Effector CD8-positive, alpha-beta T cell (primary cell): Measurements from ENCODE around the gene IGF2BP2.
"Not testable (repeated sequence)": the region's sequence is repeated elsewhere in the genome, so short reads cannot be mapped to it uniquely, and the experiment has no call there.

ENCODE experiments used
- DNase-seq: peaks from one replicate; lab custom pipeline; 2025; lab: John Stamatoyannopoulos, UW
- total RNA-seq, 4 experiments: gene quantifications; one replicate each; lab custom pipeline; 2026; lab: John Stamatoyannopoulos, UW

Gene IGF2BP2
- total RNA-seq = 0 to 1.6 (median 0.18) reads per million in 4 experiments

DNA sequence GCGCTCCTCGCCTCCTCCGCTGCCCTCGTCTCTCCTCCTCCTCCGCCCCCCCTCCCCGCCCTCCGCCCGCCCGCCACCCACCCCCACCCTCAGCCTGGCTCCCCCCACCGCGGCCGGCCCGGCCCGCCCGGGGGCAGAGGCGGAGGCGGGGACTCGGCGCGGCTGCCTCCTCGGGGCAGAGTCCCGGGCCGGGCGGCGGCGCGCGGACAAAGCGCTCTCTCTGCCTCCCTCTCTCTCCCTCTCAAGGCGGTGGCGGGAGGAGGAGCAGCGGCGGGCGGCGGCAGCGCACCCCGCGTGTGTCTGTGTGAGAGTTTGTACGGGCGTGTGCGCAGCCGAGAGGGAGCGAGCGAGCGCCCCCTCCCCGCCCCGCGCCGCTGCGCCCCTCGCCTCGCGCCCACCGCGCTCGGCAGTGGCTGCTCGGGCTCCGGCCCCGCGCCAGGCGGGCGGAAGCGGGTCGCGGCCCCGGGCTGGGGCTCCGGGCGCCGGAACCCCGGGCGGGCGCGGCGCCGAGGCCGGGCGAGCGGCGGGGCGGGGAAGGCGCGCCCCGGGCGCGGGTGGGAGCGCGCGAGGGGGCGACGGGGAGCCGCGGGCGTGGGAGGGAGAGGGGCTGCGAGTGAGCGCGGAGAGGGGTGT lies at the start of gene IGF2BP2:
Gene IGF2BP2 (minus strand): TSS at position 37 of the 633 bp plus-strand sequence. CDS start 82 bp downstream, outside the sequence.
- DNase-seq = no peak

DNA sequence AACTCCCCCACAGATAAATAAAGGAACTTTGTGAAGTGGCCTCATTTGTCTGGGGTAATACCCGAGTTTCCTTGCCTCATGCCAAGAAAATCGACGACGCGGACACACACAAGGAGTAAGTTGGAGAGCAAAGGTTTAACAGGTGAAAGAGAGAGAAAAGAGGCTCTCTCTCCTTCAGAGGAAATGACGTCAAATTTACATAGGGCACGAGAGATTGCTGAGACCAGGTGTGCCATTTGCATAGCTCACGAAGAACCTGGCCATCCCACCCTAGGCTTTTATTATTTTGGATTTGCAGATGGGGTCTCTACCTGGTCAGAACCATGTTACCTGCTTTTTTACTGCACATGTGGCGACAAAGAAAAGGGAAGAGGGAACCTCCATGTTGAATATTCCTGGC lies 49.3 kb upstream of the IGF2BP2 start:
- DNase-seq = no peak

DNA sequence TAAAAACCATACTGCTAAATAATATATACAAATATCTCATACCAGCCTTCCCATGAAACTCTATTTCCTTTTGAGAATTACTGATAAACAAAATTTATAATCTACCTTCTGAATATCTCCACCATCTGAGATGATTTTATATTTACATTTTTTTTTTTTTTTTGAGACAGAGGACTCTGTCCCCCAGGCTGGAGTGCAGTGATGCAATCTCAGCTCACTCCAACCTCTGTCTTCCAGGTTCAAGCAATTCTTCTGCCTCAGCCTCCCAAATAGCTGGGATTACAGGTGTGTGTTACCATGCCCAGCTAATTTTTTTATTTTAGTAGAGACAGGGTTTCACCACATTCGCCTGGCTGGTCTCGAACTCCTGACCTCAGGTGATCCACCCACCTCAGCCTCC lies 42.8 kb upstream of the IGF2BP2 start:
- no peak for DNase-seq

DNA sequence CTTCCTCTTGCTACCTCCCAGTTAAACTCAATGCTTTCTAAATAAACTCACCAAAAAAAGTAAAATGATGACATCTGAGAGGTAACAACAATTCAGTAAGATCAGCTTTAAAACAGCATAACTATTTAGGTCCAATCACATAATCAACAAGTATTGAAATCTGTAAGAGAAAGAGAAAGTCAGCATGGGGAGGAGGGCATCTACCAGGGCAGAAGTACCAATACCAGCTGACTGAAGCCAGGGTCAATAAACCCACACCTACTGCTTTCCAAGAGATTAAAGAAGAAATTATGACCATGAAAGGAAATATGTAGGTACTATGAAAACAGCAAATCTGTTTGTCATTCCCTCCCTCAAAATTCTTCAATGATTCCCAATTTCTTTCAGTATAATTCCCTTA lies 42.2 kb upstream of the IGF2BP2 start:
- DNase-seq = no peak

DNA sequence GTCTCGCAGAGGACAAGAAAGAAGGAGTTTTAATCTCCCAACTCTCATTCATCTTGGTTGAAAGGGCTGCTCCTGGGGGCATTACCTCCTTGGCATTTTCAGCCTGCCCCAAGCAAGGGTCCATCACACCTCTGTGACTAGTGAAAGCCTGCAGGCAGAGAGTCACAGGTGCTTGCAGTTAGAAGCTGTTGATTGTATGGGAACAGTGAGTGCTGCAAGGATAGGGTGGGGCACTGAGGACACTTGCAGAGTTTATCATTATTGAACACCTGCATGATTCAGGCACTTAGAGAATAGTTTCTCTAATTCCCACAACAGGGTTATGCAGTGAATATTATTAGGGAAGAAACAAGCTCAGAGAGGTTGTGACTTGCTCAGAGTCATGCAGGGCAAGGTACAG lies 41.7 kb upstream of the IGF2BP2 start:
- no peak for DNase-seq

DNA sequence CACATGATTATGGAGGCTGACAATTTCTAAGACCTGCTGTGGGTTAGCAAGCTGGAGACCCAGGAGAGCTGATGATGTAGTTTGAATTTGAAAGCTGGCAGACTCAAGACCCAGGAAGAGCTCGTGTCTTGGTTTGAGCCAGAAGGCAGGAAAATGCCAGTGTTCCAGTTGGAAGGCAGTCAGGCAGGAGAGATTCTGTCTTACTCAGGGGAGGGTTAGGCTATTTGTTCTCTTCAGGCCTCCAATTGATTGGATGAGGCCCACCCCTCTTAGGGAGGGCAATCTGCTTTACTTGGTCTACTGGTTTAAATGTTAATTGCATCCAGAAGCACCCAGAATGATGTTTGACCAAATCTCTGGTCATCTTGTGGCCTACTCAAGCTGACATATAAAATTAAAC lies 40.4 kb upstream of the IGF2BP2 start:
- DNase-seq = no peak

DNA sequence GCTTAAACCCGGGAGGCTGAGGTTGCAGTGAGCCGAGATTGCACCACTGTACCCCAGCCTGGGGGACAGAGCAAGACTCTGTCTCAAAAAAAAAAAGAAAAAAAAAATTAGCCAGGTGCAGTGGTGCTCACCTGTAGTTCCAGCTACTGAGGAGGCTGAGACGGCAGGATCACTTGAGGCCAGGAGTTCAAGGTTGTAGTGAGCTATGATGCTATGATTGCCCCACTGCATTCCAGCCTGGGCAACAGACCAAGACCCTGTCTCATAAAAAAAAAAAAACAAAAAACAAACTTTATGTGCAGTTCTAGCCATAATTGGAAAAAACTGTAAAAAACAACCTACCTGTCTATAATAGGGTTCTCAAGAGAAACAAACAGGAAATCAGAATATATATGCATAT lies 39.9 kb upstream of the IGF2BP2 start:
- no peak for DNase-seq

DNA sequence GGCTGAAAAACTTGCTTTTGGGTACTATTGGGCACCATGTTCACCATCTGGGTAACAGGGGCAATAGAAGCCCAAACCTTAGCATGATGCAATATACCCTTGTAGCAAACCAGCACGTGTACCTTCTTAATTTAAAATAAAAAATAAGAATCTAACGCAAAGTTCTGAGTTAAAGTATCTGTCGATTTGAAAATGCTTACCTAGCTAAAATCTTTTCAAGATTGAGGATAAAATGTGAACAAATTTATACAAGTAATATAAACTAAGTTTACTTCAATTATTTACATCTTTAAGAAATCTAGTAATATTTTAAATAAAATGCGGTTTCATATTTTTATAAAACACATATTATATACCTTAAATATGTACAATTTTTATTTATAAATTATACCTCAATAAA lies 38.1 kb upstream of the IGF2BP2 start:
- no peak for DNase-seq

DNA sequence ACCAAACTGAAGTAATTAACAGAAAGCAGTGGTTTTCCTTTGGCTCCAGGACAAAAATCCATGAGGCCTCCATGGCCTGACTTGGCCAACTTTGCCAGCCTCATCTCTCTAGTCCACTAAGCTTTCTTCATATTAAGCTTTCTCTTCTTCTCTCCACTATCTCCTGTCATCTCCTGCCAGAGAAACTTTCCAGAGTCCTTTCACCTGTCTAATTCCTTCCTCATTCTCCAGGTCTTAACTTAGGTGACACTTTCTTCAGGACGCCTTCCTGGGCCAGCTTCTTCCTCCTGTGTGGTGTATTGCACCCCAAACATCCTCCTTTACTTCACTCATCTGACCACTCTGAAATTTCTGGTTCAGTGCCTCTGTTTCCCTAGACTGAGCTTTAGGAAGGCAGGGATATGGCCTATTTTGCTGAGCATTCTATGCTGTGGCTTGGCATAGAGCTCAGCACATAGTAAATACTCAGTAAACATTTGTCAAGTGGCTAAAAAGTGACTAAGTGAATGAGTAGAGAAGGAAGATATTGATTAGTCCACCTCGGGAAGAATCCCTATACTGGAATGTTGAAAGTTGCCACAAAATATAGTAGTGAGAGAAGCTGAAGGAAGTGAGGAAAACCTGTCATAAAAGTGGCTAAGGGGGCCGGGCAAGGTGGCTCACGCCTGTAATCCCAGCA lies 34.6 kb upstream of the IGF2BP2 start:
- DNase-seq = no peak

DNA sequence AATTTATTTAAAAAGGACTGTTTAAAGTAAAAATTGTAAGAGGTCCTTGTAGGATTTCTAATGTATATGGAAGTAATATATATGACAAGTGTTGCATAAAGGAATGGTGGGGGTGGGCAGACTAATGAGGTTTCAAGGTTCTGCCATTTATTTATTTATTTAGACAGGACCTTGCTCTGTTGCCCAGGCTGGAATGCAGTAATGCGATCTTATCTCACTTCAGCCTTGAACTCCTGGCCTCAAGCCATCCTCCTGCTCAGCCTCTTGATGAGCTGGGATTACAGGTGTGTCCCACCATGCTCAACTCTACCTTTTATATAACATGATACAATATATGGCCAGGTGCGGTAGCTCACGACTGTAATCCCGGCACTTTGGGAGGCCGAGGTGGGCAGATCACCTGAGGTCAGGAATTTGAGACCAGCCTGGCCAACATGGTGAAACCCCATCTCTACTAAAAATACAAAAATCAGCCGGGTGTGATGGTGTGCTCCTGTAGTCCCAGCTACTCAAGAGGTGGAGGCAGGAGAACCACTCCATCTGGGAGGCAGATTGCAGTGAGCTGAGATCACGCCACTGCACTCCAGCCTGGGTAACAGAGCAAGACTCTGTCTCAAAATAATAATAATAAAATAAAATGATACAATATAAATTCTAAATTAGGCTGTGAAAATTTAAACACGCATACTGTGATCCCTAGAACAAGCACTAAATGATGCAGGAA lies 33.8 kb upstream of the IGF2BP2 start:
- no peak for DNase-seq

DNA sequence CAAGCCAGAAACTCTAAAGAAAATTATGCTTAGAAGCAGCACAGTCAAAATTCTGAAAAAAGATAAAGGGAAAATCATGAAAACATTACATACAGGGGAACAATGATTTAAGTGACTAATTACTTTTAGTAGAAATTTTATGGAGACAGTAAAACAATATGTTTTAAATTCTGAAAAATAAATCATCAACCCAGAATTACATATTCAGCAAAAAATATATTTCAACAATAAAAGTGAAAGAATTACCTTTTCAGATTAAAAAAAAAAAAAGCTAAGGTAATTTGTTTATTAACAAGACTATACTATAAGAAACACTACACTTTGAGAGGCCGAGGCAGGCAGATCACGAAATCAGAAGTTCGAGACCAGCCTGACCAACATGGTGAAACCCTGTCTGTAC lies 32.4 kb upstream of the IGF2BP2 start:
- DNase-seq = no peak

DNA sequence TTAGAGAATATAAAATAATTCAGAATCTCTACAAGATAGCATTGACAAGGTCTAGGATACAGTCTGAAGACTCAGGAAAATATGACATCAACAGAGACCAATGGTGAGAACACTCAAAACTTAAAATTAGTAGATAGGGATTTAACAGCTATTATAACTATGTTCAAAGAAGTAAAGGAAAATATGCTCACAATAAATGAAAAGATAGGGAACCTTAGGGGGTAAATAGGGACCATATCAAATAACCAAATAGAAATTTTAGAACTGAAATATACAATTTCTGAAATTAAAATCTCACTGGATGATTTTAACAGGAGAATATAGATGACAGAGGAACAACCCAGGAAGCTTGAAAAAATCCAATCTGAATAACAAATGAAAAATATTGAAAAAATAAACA lies 31.8 kb upstream of the IGF2BP2 start:
- DNase-seq = no peak

DNA sequence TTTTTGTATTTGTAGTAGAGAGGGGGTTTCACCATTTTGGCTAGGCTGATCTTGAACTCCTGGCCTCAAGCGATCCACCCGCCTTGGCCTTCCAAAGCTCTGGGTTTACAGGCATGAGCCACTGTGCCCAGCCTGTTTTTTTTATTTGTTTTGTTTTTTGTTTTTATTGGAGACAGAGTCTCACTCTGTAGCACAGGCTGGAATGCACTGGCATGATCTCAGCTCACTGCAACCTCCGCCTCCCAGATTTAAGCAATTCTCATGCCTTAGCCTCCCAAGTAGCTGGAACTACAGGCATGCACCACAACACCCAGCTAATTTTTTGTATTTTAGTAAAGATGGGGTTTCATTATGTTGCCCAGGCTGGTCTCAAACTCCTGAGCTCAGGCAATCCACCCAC lies 28.9 kb upstream of the IGF2BP2 start:
- DNase-seq = not testable (repeated sequence)

DNA sequence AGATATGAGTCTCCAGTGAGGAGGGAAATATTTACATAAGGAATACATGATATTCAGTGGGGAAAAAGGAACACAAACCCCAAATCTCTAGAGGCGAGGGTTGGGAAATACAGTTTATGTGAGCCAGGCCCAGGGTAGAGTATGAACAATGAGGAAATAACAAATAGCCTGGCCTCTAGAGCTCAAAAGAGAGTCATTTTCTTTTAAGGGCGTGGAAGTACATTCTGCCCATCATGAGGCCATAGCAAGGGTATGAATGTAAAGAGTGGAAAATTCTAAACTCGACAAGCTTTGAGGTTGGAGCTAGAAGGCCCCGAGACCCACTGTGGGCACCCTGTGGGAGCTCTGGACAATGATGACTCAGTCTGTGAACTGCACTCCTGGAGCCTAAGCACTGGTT lies 27.8 kb upstream of the IGF2BP2 start:
- no peak for DNase-seq

DNA sequence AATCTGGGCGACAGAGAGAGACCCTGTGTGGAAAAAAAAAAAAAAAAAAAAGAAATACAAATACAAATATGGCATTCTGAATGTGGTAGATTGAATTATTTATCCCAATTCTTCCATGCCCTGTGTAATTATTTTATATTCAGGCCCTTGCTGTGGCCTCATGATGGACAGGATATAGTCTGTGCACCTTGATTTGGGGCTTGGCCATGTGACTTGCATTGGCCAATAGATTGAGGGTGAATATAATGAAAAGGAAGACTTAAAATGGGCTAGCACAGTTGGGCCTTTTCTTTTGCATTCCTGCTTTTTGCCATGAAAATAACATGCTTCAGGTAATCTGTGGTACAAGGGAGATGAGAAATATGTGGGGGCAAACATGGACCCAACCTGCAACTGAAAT lies 27.1 kb upstream of the IGF2BP2 start:
- DNase-seq = no peak

DNA sequence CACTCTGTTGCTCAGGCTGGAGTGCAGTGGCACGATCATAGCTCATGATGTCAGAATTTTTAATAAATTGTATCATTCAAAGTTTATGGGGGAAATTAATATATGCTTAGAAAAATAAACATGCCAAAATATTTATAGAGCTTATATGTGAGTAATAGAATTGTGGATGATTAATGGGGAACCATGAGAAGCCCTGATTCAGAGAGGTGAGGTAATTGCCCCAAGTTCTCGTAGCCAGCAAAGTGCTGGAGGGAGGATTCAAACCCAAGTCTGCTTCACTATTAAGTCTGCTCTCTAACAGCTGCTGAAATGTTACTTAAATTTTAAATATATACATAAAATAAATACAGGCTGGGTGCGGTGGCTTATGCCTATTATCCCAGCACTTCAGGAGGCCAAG lies 26.2 kb upstream of the IGF2BP2 start:
- DNase-seq = no peak

DNA sequence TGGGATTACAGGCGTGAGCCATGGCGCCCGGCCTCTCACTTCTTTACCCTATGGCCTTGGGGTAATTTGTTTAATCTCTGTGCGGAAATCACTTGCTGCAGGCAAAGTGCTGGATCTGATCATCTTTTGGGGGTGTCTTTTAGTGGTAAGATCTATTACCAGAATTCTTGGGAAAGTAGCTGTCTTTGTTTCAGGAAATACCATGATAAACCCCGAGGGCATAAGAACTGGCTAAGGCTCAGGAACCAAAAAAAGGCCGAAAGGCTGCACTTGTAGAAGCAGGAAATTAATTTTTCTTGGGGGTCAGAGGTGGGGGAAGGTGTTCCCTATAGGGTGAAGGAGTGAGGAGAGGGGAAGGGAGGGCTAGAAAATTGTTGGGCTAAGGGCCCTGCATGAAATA lies 22.7 kb upstream of the IGF2BP2 start:
- no peak for DNase-seq

DNA sequence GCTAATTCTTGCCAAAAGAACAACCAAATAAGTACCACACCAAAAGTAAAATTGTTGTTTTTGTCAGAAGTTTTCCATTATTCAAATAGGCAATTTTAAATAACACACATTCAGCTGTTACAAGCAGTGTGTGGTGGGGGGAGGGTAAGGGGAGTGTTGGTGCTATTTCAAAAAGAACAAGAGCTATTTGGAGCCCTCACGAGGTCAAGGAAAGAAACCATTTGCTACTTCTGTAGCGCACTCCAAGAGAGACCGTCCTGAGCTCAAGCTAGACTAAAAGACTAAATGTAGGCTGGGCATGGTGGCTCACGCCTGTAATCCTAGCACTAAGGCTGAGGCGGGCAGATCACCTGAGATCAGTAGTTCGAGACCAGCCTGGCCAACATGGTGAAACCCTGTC lies 21.2 kb upstream of the IGF2BP2 start:
- DNase-seq = no peak

DNA sequence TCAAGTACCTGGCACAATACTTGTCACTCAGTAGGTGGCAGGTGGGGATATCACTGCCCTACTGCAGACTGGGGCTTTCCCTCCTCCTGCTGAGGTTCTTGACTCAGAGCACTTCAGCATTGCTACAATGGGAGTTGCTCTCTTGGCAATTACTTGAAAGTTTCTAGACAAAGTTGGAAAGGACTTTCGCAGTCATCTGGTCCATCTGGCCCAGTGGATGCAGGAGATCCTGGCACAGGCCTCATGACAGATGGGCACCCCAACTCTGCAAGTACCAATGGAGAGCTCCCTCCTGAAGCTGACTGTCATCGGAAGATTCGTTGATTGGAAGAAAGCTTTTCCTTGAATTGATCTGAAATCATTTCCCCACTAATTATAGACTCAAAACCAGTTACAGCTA lies 19.2 kb upstream of the IGF2BP2 start:
- DNase-seq = no peak

DNA sequence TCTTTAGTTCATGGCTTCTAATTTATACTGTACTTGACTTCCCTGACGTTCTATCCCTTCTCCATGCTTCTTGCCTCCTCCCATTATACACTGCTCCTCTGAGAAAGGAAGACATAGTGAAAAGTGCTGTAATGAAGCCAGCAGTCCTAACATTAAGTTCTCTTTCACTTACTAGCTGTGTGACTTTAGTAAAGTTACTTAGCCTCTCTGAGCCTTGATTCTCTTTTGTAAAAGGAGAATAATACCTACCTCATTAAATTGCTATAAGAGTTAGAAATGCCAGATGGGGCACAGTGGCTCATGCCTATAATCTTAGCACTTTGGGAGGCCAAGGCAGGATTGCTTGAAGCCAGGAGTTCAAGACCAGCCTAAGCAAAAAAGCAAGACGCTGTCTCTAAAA lies 18.8 kb upstream of the IGF2BP2 start:
- no peak for DNase-seq

DNA sequence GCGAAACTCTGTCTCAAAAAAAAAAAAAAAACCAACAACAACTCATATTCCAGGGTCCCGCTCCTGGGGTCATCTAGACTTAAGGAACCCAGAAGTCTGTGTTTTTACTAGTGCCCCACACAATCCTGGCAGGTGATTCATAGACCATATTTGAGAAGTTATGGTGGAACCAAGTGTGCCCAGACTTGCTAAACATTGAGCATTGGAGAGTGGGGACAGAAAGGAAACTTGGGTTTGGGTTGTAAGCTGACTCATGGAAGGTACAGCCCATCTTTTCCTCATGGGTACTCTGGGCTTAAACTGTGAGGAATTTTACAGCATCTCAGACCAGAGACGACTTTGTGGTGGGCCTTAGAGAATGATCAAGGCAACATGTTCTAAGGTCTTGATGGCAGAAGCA lies 18.3 kb upstream of the IGF2BP2 start:
- DNase-seq = no peak

DNA sequence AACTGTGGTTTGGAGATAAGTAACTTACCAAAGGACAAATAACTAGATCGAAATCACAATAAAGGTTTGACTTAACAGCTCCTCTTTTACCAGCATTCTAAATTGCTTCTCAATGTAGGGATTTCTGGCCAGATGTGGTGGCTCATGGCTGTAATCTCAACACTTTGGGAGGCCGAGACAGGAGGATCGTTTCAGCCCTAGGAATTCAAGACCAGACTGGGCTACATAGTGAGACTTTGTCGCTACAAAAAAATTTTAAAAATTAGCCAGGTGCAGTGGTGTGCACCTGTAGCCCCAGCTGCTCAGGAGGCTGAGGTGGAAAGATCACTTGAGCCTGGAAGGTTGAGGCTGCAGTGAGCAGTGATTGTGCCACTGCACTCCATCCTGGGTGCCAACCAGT lies 17.4 kb upstream of the IGF2BP2 start:
- DNase-seq = no peak

DNA sequence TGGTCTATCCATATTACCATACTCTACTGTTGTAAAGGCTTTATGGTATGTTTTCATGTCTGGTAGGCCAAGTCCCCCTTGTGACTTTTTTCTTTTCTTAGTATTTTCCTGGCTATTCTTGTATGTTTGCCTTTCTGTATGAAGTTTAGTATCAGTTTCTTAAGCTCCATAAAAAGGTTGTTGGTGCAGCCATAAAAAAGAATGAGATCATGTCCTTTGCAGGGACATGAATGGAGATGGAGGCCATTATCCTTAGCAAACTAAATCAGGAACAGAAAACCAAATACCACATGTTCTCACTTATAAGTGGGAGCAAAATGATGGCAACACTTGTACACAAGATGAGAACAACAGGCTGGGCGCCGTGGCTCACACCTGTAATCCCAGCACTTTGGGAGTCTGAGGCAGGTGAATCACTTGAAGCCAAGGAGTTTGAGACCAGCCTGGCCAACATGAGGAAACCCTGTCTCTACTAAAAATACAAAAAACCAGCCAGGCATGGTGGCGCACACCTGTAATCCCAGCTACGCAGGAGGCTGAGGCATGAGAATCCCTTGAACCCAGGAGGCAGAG lies 13.7 kb upstream of the IGF2BP2 start:
- not testable (repeated sequence) for DNase-seq
